H54 (cell line): ENCODE data around the gene TMEM255B.
"Not testable (repeated sequence)": the region's sequence is repeated elsewhere in the genome, so short reads cannot be mapped to it uniquely, and the experiment has no call there.

Source experiments
- DNase-seq: peaks from one replicate; pipeline ENCODE4 v3.0.0; 2011; ENCODE audit warnings: low spot score, mixed read lengths; ENCODE audit not compliant: insufficient read length
- FAIRE-seq: peaks from 3 replicates; lab custom pipeline; 2011; peaks lifted over from hg19 to GRCh38; lab: Jason Lieb, UNC
- POLR2A ChIP-seq: IDR thresholded peaks from 2 replicates; pipeline ENCODE4 v1.6.1; 2011; ENCODE audit warnings: low read depth, mild to moderate bottlenecking, low read length

Gene TMEM255B

GRCh38 chr13:113832631-113833030 is 73.6 kb downstream of the TMEM255B start:
- DNase-seq (no peak), FAIRE-seq (no peak)
- no peak for TF ChIP-seq POLR2A

GRCh38 chr13:113833111-113833830 is 74.2 kb downstream of the TMEM255B start:
- DNase-seq = no peak
- no peak for TF ChIP-seq POLR2A
- no peak for FAIRE-seq

- not testable (repeated sequence) for DNase-seq, FAIRE-seq
These were observed 75.0 kb downstream of the TMEM255B start for GRCh38 chr13:113834006-113834405.

- no peak for DNase-seq
- FAIRE-seq = no peak
- TF ChIP-seq POLR2A = no peak
These were observed 75.6 kb downstream of the TMEM255B start for GRCh38 chr13:113834496-113835200.

- DNase-seq = peak; percentile 79
- no peak for FAIRE-seq
- no peak for TF ChIP-seq POLR2A
These were observed 76.6 kb downstream of the TMEM255B start for GRCh38 chr13:113835461-113836270.

- peak; percentile 71 for DNase-seq
- no peak for TF ChIP-seq POLR2A
- peak; percentile 53 for FAIRE-seq
These were observed 77.9 kb downstream of the TMEM255B start for GRCh38 chr13:113836768-113837559.

GRCh38 chr13:113837560-113838355 is 78.7 kb downstream of the TMEM255B start:
- peak; percentile 34 for TF ChIP-seq POLR2A
- peak; percentile 99 for DNase-seq
- peak; percentile 89 for FAIRE-seq

GRCh38 chr13:113838711-113839201 is 79.7 kb downstream of the TMEM255B start:
- TF ChIP-seq POLR2A = no peak
- DNase-seq = no peak
- FAIRE-seq = no peak

- FAIRE-seq (no peak), DNase-seq (no peak)
- no peak for TF ChIP-seq POLR2A
These were observed 80.6 kb downstream of the TMEM255B start for GRCh38 chr13:113839536-113840204.

GRCh38 chr13:113840541-113841352 is 81.7 kb downstream of the TMEM255B start:
- FAIRE-seq (no peak), DNase-seq (no peak)
- no peak for TF ChIP-seq POLR2A

- no peak for FAIRE-seq
These were observed 82.3 kb downstream of the TMEM255B start for GRCh38 chr13:113841353-113841650.

More at GRCh38 chr13:113841353-113841650, 82.3 kb downstream of the TMEM255B start:
- no peak for TF ChIP-seq POLR2A
- no peak for DNase-seq
